Thyroid gland (tissue), 4 donors: ENCODE data around the gene UBP1.

ENCODE experiments used
- POLR2A ChIP-seq, 2 donors: fragments of 450-650 bp; IDR thresholded peaks; one replicate each; pipeline ENCODE4 v1.6.1; 2017; ENCODE audit warnings: antibody characterized with exemption in 2 of 2, mild to moderate bottlenecking in 2 of 2, moderate library complexity in 1 of 2
- TF ChIP-seq, protein P1 (sequence below), 6 experiments: fragments of 200-600 bp in 3 of 6; fragments of 450-650 bp in 3 of 6; sonication (generic) in 3 of 6; IDR thresholded peaks; one replicate each; pipeline ENCODE4 v1.5.1; 2016 to 2019; ENCODE audit warnings: antibody characterized with exemption in 6 of 6, mild to moderate bottlenecking in 2 of 6, inconsistent platforms in 1 of 6, moderate library complexity in 1 of 6

GRCh38 chr3:33488246-33488645 is 48.0 kb upstream of the UBP1 start:
- TF ChIP-seq POLR2A (IDR thresholded peaks at IDR 0.05): no peak
- TF ChIP-seq, protein P1, sequence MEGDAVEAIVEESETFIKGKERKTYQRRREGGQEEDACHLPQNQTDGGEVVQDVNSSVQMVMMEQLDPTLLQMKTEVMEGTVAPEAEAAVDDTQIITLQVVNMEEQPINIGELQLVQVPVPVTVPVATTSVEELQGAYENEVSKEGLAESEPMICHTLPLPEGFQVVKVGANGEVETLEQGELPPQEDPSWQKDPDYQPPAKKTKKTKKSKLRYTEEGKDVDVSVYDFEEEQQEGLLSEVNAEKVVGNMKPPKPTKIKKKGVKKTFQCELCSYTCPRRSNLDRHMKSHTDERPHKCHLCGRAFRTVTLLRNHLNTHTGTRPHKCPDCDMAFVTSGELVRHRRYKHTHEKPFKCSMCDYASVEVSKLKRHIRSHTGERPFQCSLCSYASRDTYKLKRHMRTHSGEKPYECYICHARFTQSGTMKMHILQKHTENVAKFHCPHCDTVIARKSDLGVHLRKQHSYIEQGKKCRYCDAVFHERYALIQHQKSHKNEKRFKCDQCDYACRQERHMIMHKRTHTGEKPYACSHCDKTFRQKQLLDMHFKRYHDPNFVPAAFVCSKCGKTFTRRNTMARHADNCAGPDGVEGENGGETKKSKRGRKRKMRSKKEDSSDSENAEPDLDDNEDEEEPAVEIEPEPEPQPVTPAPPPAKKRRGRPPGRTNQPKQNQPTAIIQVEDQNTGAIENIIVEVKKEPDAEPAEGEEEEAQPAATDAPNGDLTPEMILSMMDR (IDR thresholded peaks at IDR 0.05): no peak
